Measurements from ENCODE around the gene ELOVL2.

Gene ELOVL2

GRCh38 chr6:10957414-10957886, 86.7 kb downstream of the ELOVL2 start:
- DNase-seq, result no peak
- in situ Hi-C loops (cut with HindIII; ENCODE audit: low pct_ligation_motif_present, low pct_unique_long_range_greater_than_20kb, low sequenced_read_pairs), result loop anchor here (10.0 kb wide), 1 partner anchor 87 kb away; the partner anchor contains the start of gene ELOVL2

- DNase-seq, result no peak
These were observed 87.3 kb downstream of the ELOVL2 start for GRCh38 chr6:10956776-10957175.

GRCh38 chr6:10954590-10955010, 89.5 kb downstream of the ELOVL2 start:
- in situ Hi-C loops (cut with HindIII; ENCODE audit: low pct_ligation_motif_present, low pct_unique_long_range_greater_than_20kb, low sequenced_read_pairs), result loop anchor here (10.0 kb wide), 1 partner anchor 90 kb away; the partner anchor contains the start of gene ELOVL2
- DNase-seq, result peak; percentile 67

More at GRCh38 chr6:10956776-10957175, 87.3 kb downstream of the ELOVL2 start:
- in situ Hi-C loops (cut with HindIII; ENCODE audit: low pct_ligation_motif_present, low pct_unique_long_range_greater_than_20kb, low sequenced_read_pairs), result loop anchor here (10.0 kb wide), 1 partner anchor 88 kb away; the partner anchor contains the start of gene ELOVL2

- DNase-seq, result peak; percentile 42
- in situ Hi-C loops (cut with HindIII; ENCODE audit: low pct_ligation_motif_present, low pct_unique_long_range_greater_than_20kb, low sequenced_read_pairs), result loop anchor here (10.0 kb wide), 1 partner anchor 93 kb away; the partner anchor contains the start of gene ELOVL2
These were observed 92.3 kb downstream of the ELOVL2 start for GRCh38 chr6:10951675-10952282.

GRCh38 chr6:10949579-10950490, 94.3 kb downstream of the ELOVL2 start:
- DNase-seq, result no peak
- in situ Hi-C loops (cut with HindIII; ENCODE audit: low pct_ligation_motif_present, low pct_unique_long_range_greater_than_20kb, low sequenced_read_pairs), result loop anchor here (10.0 kb wide), 1 partner anchor 95 kb away; the partner anchor contains the start of gene ELOVL2

- DNase-seq, result no peak
- in situ Hi-C loops (cut with HindIII; ENCODE audit: low pct_ligation_motif_present, low pct_unique_long_range_greater_than_20kb, low sequenced_read_pairs), result no loop called here
These were observed 96.1 kb downstream of the ELOVL2 start for GRCh38 chr6:10947966-10948365.

- DNase-seq, result no peak
- in situ Hi-C loops (cut with HindIII; ENCODE audit: low pct_ligation_motif_present, low pct_unique_long_range_greater_than_20kb, low sequenced_read_pairs), result no loop called here
These were observed 98.3 kb downstream of the ELOVL2 start for GRCh38 chr6:10945845-10946244.

GRCh38 chr6:10939840-10940239, 104.3 kb downstream of the ELOVL2 start:
- no peak for DNase-seq
- in situ Hi-C loops (cut with HindIII; ENCODE audit: low pct_ligation_motif_present, low pct_unique_long_range_greater_than_20kb, low sequenced_read_pairs), result no loop called here

- DNase-seq, result no peak
- in situ Hi-C loops (cut with HindIII; ENCODE audit: low pct_ligation_motif_present, low pct_unique_long_range_greater_than_20kb, low sequenced_read_pairs), result no loop called here
These were observed 111.0 kb downstream of the ELOVL2 start for GRCh38 chr6:10933126-10933525.

All from ACHN (cell line).